Uterus (tissue), 2 donors: ENCODE measurements around the gene CENPC.

Source experiments
- CTCF ChIP-seq, 4 experiments: fragments of 200-600 bp in 2 of 4; fragments of 450-650 bp in 2 of 4; sonication (generic) in 2 of 4; IDR thresholded peaks; one replicate each; pipeline ENCODE4 v1.5.1; 2016 to 2019; ENCODE audit warnings: antibody characterized with exemption in 4 of 4, mild to moderate bottlenecking in 2 of 4, moderate library complexity in 1 of 4
- POLR2A ChIP-seq, 2 donors: fragments of 450-650 bp; IDR thresholded peaks; one replicate each; pipeline ENCODE4 v1.6.1; 2016; ENCODE audit warnings: antibody characterized with exemption in 2 of 2, mild to moderate bottlenecking in 1 of 2, moderate library complexity in 1 of 2

GRCh38 chr4:67447873-67448272 lies 97.4 kb downstream of the CENPC start:
- TF ChIP-seq CTCF (IDR thresholded peaks at IDR 0.05): no peak
- no peak for TF ChIP-seq POLR2A (IDR thresholded peaks at IDR 0.05)
